Activated naive CD8-positive, alpha-beta T cell treated with anti-CD3 and anti-CD28 coated beads, Interleukin-2, amount 50 U/mL, for 16 hours (primary cell): ENCODE measurements around the gene PGAM2.

Source experiments
- DNase-seq: peaks from one replicate; pipeline ENCODE4 v3.0.0-alpha.2; 2020; ENCODE audit warnings: low read depth, low spot score

The PGAM2 gene

DNA sequence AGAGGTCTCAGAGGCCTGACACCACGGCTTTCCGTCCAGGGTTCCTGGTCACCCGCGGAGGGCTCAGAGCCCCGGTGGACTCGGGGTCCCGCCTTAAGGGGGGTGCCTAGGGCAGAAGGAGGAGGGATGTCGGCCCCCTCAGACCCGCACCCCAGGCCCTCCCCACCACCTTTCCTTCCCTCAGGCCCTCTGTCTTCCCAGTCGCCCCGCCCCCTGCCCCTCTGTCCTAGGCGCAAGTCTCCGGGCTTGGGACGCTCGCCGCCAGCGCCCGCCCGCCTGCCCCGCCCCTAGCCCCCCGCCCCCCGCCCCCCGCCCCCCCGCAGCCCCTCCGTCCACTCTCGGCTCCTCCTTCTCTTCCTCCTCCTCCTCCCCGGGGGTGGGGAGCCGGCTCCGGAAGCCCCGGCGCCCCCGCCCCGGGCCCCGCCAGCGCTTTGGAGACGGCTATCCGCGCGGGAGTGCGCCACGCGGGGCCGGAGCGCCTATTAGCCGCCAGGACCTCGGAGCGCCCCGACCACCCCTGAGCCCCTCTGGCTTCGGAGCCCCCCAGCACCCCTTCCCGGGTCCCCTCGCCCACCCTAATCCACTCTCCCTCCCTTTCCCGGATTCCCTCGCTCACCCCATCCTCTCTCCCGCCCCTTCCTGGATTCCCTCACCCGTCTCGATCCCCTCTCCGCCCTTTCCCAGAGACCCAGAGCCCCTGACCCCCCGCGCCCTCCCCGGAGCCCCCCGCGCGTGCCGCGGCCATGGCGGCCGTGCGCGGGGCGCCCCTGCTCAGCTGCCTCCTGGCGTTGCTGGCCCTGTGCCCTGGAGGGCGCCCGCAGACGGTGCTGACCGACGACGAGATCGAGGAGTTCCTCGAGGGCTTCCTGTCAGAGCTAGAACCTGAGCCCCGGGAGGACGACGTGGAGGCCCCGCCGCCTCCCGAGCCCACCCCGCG, 38.8 kb upstream of the PGAM2 start, which contains the start of gene AEBP1:
Gene AEBP1 (plus strand): TSS at position 423 of the 937 bp plus-strand sequence. CDS start 321 bp downstream, at position 744.
- DNase-seq, result no peak

GRCh38 chr7:44103566-44103922, 38.2 kb upstream of the PGAM2 start:
- no peak for DNase-seq

DNA sequence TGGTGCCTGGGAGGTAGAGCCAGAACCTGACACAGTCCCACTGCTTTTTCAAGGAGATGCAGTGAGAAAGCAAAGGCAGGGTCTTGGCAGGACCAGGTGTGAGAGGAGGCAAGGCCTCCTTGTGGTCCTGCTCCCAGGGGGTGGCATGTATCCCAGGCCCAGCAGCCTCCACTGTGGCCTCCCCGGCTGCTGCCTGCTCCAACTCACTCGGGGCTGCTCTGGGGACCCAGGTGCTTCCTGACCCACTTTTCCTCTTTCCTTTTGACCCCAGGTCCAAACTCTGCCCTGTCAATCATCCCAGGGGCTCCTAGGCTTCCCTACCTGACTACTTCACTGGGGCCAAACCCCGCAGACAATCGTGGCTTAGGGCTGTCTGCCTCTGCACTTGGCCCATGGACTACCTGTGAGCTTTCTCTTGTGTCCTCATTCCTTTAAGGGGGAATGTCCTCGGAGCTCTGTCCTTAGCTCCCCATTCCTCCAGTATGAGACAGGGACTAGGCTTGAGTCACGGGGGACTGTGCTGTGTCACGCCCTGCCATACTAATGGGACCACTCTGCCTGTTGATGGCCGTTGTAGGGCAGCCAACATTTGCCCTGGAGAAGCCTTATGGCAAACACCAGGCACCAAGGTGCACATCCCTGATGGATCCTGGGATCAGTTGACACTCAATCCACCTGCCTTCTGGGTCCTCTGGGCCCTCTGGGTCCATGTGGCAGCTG, 37.6 kb upstream of the PGAM2 start:
- DNase-seq, result no peak

DNA sequence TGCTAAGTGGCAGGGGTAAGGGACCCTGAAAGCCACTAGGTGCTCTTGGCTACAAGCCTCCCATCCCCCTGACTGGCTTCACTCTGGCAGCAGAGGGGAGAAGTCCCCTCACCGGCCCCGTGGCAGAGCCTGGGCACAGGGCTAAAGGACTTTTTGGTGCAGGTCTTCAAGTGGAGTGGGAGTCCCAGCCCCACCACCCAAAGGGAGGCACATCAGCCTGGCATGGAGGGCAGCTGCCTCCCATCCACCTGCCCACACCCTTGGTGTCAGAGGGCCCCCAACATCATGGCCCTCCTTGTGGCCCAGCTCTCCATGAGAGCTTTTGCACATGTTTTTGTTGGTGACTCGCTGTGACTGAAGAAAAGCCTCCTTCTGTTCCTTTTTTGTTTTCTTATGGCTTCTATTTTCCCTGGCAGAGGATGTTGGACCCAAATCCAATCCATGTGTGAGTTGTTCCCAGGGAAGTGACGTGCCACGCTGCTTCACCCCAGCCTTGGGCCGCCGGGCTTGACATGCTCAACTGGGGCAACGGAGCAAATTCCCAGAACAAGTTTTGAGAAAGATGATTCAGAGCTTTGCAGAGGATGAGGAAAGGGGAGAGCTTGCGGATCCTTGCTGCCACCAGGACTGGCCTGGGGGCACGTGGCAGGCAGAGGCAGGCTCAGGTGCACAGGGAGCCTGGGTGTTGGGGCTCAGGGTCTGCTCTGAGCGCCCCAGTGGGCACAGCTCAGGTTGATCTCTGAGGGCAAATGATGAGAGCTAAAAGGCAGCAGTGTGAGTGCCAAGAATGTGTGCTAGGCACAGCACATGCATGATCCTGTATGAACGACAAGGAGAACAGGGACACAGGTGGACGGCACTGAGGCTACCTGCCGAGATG, 36.8 kb upstream of the PGAM2 start:
- DNase-seq, result no peak

- DNase-seq, result no peak
Observed at GRCh38 chr7:44101303-44101965, 36.1 kb upstream of the PGAM2 start.

DNA sequence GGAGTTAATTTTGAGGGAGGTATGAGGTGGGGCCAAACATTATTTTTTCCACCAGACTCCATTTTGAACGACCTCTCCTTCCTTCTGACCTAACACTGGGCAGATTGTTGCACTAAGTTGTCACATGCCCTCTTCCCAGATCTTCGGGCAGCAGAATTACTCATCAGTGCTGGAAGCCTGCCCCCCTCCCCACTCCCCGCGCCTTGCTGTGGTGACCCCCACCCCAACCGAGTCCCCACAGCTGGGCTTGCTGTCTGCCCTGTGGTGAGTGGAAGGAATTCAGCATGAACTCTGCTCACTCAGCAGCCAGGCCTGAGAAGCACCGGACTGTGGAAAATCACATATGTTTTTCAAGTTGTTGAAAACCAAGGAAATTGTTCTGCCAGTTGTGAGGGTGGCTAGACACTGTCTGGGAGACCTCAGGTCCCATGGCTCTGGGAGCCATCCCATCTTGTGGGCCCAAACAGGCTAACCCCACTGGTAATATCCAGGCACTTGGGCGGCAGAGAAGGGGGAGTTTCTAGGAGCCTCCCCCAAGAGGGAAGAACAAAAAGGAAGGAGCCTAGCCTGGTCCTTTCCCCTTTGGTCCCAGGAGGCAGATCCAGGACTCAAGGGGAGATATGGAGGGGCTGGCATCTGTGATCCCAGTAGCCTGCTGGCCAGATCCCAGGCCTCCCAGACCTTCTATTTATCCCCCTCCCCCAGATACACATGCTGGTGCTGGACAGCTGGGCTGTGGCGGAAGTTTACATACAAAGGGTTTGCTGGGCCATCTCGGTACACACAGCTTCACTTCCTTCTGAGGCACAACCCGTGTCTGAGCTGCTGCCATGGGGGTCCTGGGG, 35.3 kb upstream of the PGAM2 start:
- no peak for DNase-seq

DNA sequence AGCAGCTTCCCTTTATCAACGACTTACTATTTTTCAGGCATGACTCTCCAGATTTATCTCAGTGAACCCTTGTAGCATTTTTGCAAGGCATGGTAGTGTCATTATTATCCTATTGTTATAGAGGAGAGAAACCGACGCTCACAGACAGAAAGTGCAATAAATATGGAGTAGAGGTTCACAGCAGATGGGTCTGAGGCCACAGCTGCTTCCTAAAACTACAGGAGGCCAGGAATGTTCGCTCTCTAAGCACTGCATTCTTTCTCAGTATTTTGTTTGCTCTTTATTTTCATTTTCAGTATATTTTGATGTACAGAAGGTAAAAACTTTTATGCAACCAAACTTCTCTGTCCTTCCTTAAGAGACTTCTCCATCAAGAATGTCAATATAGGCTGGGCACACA, 34.3 kb upstream of the PGAM2 start:
- no peak for DNase-seq

DNA sequence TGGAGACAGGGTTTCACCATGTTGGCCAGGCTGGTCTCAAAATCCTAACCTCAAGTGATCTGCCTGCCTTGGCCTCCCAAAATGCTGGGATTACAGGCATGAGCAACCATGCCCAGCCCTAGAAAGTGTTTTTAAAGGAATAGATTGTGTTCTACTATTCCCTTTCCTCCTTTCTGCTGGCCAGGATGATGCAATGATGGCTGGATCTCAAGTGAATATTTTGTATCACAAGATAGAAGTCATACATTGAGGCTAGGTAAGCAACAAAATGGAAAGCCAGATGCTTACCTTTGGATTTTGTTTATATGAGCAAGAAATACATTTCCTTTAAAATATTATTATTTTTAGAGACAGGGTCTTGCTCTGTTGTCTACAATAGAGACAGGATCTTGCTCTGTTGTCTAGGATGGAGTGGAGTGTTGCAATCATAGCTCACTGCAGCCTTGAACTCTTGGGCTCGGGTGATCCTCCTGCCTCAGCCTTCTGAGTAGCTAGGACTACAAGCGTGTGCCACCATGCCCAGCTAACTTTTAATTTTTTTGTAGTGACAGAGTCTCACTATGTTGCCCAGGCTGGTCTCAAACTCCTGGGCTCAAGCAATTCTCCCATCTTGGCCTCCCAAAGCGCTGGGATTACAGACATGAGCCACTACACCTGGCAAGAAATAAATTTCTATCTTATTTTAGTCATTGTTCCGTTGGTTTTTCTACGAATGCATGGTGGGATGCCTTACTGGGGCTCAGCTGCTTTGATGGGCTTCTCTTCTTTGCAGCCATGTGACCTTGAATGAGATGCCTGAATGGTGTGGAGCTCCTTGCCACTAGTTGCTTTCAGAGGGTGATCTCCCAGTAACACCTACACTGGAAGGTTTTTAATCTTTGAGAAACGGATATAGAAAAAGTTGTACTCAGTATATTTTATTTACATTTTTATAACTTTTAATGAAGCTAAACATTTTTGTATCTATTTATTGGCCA, 33.0 kb upstream of the PGAM2 start:
- DNase-seq, result no peak

DNA sequence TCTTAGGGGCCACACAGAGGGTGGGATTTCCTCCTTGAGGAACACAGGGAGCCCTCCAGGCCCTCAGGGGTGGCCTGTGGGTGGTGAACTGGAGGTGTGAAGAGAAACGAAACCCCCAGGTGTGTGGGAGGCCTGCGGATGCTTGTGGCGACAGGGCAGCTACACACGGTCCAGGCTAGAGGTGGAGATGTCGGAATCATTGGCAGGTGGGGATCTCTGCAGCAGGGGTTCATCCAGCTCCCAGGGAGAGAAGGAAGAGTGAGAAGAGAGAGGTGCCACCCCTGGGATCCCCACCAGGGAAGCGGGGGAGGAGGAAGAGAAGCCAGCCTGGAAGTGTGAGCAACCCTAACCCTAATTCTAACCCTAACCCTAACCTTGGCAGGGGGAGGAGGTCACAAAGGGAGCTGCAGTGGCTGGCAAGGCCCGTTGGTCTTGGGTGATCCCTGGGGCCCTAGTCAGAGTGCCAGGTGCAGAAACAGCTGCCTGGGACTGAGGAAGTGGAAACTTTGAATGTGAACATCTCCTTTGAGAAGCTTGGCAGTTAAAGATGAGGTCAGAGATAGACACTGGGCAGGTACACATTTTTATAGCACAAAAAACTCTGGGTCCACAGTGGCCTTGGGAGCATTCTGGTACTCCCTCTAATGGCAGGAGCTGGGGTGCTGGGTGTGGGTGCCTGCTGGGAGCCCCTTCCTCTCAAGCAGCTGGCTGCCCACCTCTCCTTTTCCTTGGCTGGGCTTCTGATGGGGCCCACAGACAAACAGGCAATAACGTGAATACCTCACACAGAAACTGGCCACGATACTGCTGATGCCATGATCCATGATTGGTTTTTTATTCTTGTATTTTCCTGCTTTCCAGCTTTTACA, 31.9 kb upstream of the PGAM2 start:
- DNase-seq, result no peak

DNA sequence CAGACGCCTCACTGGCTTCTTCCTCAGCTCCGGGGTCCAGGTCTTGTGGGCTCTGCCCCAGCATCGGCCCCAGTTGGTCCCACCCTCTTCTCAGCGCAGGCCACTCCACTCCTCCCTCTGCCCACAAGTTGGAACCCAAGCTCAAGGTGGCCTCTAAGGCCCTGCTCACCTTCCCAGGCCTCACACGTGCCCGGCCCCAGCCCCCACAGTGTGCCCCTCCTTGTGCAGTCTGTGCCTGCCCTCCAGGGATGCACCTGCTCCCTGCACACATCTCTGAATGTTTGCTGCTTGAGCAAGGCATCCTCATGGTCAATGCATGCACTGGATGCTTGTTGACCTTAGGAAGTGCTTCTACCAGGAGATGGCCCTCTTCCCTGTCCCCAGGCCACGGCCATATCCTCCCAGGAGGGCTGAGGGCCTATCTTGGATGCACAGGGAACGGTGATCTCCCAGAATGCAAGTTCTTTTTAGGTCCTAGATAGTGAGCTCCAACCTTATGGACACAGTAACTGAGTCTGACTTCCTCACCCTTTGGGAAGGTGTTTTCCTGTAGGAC, 31.0 kb upstream of the PGAM2 start:
- no peak for DNase-seq

DNA sequence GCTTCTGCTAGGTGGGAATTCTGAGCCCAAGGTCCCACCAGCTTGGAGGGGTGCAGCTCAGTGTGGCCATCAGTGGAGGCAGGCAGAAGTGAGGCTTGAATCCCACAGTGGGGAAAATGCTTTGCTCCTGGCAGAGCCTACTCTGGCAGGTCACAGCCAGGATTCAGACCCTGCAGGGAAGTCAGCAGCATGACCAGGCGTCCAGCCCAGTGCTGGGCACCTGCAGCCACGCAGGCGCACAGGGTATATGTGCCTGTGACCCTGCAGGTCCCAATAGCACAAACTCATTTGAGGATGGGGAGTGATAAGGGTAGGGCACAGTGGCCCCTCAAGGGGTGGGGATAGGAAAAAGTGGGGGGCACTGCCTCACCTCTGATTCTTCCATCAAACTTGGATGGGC, 30.4 kb upstream of the PGAM2 start:
- no peak for DNase-seq

DNA sequence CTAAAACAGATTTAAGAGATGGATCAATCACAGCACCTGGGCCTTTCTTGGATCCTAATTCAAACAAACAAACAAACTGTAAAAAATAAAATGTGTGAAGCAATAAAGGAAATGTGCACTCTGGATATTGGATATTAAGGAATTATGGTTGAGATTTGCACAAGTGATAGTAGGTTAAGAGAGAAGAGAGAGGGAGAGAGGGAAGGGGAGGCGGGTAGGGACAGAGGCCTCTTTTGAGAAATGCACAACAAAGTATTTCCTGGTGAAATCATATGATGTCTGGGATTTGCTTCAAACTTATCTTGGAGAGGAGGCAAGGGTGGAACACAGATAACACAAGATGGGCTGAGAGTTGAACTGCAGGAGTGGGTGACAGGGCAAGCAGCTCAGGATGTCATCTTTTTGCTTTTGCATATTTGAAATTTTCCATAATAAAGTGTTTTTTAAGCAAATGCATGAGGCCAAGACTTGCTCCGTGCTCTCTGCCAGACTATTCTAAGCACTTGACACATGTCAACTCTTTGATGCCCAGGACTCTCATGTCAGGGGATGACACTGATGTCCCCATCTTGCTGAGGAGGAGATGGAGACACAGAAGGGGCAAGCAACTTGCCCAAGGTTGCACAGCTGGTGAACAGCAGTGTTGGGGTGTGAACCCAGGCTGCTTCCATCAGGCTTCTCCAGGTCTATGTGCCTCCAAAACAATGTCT, 29.7 kb upstream of the PGAM2 start:
- DNase-seq, result no peak

DNA sequence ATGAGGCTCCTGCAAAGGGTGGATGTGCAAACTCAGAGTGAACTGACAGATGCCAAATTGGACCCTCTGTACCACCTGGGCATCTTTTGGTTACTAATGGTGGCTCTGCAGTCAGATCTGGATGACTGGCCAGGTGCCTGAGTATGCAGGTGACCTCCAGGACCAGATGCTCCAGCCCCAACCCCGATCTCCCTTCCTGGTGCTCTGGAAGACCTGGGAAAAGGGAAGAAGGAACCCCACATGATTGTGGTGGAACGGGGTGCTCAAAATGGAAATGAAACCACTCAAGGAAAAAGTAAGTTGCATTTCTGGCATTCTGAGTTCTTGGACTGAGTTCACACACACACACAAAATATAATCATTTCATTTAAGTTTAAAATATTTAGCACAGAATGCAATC, 29.0 kb upstream of the PGAM2 start:
- DNase-seq, result no peak

DNA sequence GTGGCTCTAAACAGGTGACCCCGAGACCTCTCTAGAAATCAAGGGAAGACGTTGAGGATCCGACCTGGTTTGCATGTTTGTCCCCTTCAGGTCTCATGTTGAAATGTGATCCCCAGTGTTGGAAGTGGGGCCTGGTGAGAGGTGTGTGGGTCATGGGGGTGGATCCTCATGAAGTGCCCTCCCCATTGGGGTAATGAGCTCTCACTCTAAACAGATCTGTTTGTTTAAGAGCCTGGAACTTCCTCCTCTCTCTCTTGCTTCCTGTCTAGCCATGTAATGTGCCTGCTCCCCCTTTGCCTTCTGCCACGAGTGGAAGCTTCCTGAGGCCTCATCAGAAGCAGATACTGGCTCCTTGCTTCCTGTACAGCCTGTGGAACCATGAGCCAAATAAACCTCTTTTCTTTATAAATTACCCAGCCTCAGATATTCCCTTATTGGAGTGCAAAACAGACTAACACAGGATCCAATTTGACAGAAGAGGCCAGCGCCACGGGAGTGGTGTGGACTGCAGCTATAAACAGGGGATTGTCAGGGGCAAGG, 27.8 kb upstream of the PGAM2 start:
- no peak for DNase-seq

DNA sequence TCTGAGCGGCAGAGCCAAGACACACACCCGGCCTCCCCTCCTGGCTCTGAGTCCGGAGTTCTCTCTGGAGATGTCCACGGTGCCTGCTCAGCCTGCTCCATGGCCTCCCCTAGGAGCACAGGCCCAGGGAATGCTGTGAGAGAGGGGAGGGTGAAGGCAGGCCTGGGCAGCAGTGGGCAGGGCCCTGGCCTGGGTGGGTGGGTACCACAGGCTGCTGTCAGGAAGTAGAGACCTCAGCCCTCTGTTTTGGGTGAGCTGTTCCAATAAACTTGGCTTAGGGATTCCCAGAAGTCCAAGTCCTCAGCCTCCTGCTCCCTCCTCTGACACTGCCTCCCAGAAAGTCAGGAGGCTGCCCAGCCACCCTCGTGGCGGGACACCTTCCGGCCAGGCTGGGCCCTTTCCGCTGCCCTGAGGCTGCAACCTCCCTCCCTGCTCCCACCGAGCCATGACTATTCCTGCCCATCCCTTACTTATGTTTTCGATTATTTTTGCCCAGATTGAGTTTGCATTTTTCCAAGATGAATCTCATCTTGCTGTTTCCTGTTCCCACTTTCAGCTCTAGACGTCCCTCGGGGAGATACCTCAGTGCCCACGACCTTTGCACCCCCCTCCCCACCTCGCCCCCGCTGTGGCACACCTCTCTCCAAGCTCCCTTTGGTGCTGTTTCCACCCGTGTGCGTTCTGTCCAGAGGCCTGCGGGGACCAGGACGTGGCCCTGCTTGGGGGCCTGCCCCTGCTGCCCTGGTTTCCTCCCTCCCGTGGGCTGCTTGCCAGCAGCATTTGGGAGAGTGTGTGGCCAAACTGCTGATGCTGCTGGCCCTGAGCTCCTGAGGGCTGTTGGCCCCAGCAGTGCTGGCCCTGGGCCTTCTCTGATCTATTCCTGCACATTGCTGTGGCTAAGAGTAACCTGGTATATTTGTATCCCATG, 22.8 kb upstream of the PGAM2 start:
- DNase-seq, result no peak

DNA sequence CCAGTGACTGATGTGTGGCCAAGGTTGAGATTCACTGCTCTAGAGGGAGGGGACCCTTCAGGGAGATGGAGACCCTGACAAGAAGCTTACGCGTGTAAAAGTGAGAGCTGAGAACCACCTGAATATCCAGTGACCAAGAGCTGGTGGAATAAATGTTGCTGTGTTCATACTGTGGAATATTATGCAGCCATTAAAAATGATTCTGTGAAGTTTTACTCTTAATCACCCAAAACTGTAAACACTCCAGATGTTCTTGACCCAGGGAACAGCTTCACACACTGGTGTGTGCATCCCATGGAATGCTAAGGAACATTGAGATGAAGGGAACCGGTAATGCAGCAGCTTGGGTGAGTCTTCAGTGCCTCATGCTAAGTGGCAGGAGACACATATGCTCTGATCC, 21.3 kb upstream of the PGAM2 start:
- no peak for DNase-seq
